HepG2 (cell line): ENCODE results near the gene PTPRF. TPM values are rescaled to one million over a fixed set of nuclear protein-coding genes. Genes with fewer than 3 reads are reported as not detected.

ENCODE experiments used
- ATAC-seq: fragments of 200-7000 bp; cut with Tn5 transposase; 3 replicates; pipeline ENCODE4 v1.9.1; 2020; ENCODE audit warnings: mild to moderate bottlenecking, moderate library complexity
- BruUV-seq: library from RNA; stranded (reverse); fragments of 400-500 nt; replicated peaks from 2 replicates; lab custom pipeline; 2021; lab: Mats Ljungman, UMichigan
- CTCF ChIA-PET: fragments of 300-600 bp; formaldehyde crosslinking; extraction: SDS; loops from one replicate; lab custom pipeline; 2021; ENCODE audit warnings: low total read pairs, inconsistent platforms, low intra/inter-chr PET ratio; lab: Yijun Ruan, JAX
- POLR2A ChIA-PET: fragments of 350-600 bp; sonication (Branson Sonifier 250); formaldehyde crosslinking; loops from one replicate; lab custom pipeline; 2020; ENCODE audit warnings: antibody characterized with exemption, inconsistent platforms; lab: Yijun Ruan, JAX
- DNase-seq: peaks from one replicate; pipeline ENCODE4 v3.0.0-alpha.2; 2015; ENCODE audit warnings: low spot score
- FAIRE-seq: peaks from 3 replicates; lab custom pipeline; 2011; peaks lifted over from hg19 to GRCh38; lab: Jason Lieb, UNC
- H2AFZ ChIP-seq: one replicate; pipeline ENCODE4 v1.6.1; 2011; ENCODE audit warnings: low read length, inconsistent platforms
- H3K27ac ChIP-seq: fragments of 300-600 bp; 3 replicates; pipeline ENCODE4 v1.8.0; 2011; ENCODE audit warnings: mixed run types, mild to moderate bottlenecking, mixed read lengths, low read length, inconsistent platforms; ENCODE audit not compliant: insufficient read depth; ENCODE audit errors: extremely low read length
- H3K27me3 ChIP-seq, 2 experiments: fragments of 200-600 bp in 1 of 2; 2 replicates in 1 of 2; 3 replicates in 1 of 2; pipeline versions ENCODE4 v1.6.0 to v1.8.0; 2011; ENCODE audit warnings: low read length in 2 of 2, mild to moderate bottlenecking in 2 of 2, moderate library complexity in 2 of 2, inconsistent platforms in 1 of 2; ENCODE audit not compliant: insufficient read depth in 2 of 2, control insufficient read depth in 1 of 2
- H3K36me3 ChIP-seq, 2 experiments: fragments of 200-600 bp in 1 of 2; replicated peaks in 1 of 2; 2 replicates in 1 of 2; 3 replicates in 1 of 2; pipeline versions ENCODE4 v1.5.1 to v1.8.0; 2011; ENCODE audit warnings: low read length in 2 of 2, inconsistent platforms in 1 of 2; ENCODE audit not compliant: insufficient read depth in 2 of 2, control insufficient read depth in 1 of 2
- H3K4me1 ChIP-seq: 2 replicates; pipeline ENCODE4 v1.5.1; 2012; ENCODE audit warnings: low read length, inconsistent platforms; ENCODE audit not compliant: insufficient read depth
- H3K4me2 ChIP-seq: 2 replicates; pipeline ENCODE4 v1.6.0; 2011; ENCODE audit warnings: low read depth, low read length, inconsistent platforms
- H3K4me3 ChIP-seq, 3 experiments: fragments of 200-600 bp in 1 of 3; sonication (generic), shearing (Covaris generic) in 1 of 3; replicated peaks in 1 of 3; 2 replicates each; pipeline ENCODE4 v1.5.1; 2011 to 2016; ENCODE audit warnings: low read length in 3 of 3, inconsistent platforms in 2 of 3, low read depth in 2 of 3, mild to moderate bottlenecking in 2 of 3, control low read depth in 1 of 3, mixed read lengths in 1 of 3; ENCODE audit not compliant: insufficient read depth in 1 of 3
- H3K79me2 ChIP-seq: one replicate; pipeline ENCODE4 v1.6.1; 2011; ENCODE audit warnings: low read length, inconsistent platforms; ENCODE audit not compliant: insufficient read depth
- H3K9ac ChIP-seq: 2 replicates; pipeline ENCODE4 v1.6.0; 2011; ENCODE audit warnings: mild to moderate bottlenecking, low read depth, low read length, inconsistent platforms; ENCODE audit not compliant: insufficient read depth
- H3K9me3 ChIP-seq: 2 replicates; pipeline ENCODE4 v1.5.1; 2012; ENCODE audit warnings: mild to moderate bottlenecking, low read length
- H4K20me1 ChIP-seq: 2 replicates; pipeline ENCODE4 v1.6.0; 2011; ENCODE audit warnings: inconsistent platforms, mild to moderate bottlenecking, low read length, moderate library complexity; ENCODE audit not compliant: insufficient read depth
- CTCF ChIP-seq: sonication (generic); formaldehyde crosslinking; IDR thresholded peaks from 2 replicates; pipeline ENCODE4 v1.5.0; 2020; ENCODE audit warnings: mild to moderate bottlenecking, missing genetic modification reagents, moderate library complexity
- ETV5 ChIP-seq: IDR thresholded peaks from 2 replicates; pipeline ENCODE4 v1.6.1; 2018; ENCODE audit warnings: missing biosample characterization, missing genetic modification reagents, inconsistent platforms, borderline replicate concordance
- NFYC ChIP-seq: IDR thresholded peaks from 2 replicates; pipeline ENCODE4 v1.6.1; 2016; ENCODE audit warnings: missing genetic modification reagents, missing compliant biosample characterization
- SMC3 ChIP-seq: IDR thresholded peaks from 2 replicates; pipeline ENCODE4 v1.6.1; 2011; ENCODE audit warnings: low read length, improper control_type of control experiment
- STAG1 ChIP-seq: sonication (generic); formaldehyde crosslinking; IDR thresholded peaks from 2 replicates; pipeline ENCODE4 v1.4.0; 2020; ENCODE audit warnings: missing genetic modification reagents
- TSC22D2 ChIP-seq: sonication (generic); formaldehyde crosslinking; IDR thresholded peaks from 2 replicates; pipeline ENCODE4 v1.5.1; 2020; ENCODE audit warnings: missing genetic modification reagents, mild to moderate bottlenecking, borderline replicate concordance
- XRCC5 ChIP-seq: fragments of 200-400 bp; formaldehyde crosslinking; optimal IDR thresholded peaks from 2 replicates; pipeline ENCODE3; 2017; ENCODE audit warnings: mild to moderate bottlenecking, low read length
- ZBTB26 ChIP-seq: IDR thresholded peaks from 2 replicates; pipeline ENCODE4 v1.6.1; 2016; ENCODE audit warnings: missing compliant biosample characterization, missing genetic modification reagents, borderline replicate concordance
- ZNF138 ChIP-seq: sonication (generic); formaldehyde crosslinking; IDR thresholded peaks from 2 replicates; pipeline ENCODE4 v1.5.0; 2020; ENCODE audit warnings: mild to moderate bottlenecking, low read depth, missing genetic modification reagents
- WGBS: methylation state at CpG from one replicate; pipeline ENCODE4 v1.1.6; 2017; ENCODE audit warnings: low lambda C conversion rate; 5-methylcytosine and 5-hydroxymethylcytosine counted together
- in situ Hi-C: cut with HindIII; loops from 2 replicates; pipeline ENCODE4 v1.10.0; 2017; ENCODE audit warnings: low pct_unique_long_range_greater_than_20kb; ENCODE audit not compliant: extremely low pct_ligation_motif_present
- intact Hi-C: fragments of 100-400 bp; cut with micrococcal nuclease; formaldehyde crosslinking; loops from one replicate; pipeline ENCODE4 v1.10.0; 2022; ENCODE audit not compliant: unreplicated experiment
- polyA plus RNA-seq, 8 experiments: library from polyadenylated mRNA; depleted of rRNA in 3 of 8; stranded (reverse) in 7 of 8; unstranded in 1 of 8; fragments of >200 nt; fragmentation: Illumina TruSeq in 4 of 8; extraction: Trizol in 4 of 8; gene quantifications; 2 replicates each; pipeline versions ENCODE4 v1.2.1 to v1.2.3, GENCODE V29; 2011 to 2016; ENCODE audit warnings: low read depth in 4 of 8, missing spikeins in 1 of 8, mixed read lengths in 1 of 8; ENCODE audit not compliant: insufficient read depth in 1 of 8
- total RNA-seq, 5 experiments: library from RNA; depleted of rRNA; stranded (reverse); fragments of >200 nt; fragmentation: Illumina TruSeq; extraction: Trizol; gene quantifications; 2 replicates each; pipeline ENCODE4 v1.2.3, GENCODE V29; 2016; ENCODE audit warnings: low read depth in 1 of 5
- TF ChIP-seq, protein P1 (sequence below): IDR thresholded peaks from 2 replicates; pipeline ENCODE4 v1.6.1; 2016; ENCODE audit warnings: mild to moderate bottlenecking
- TF ChIP-seq, protein P2 (sequence below): sonication (generic); formaldehyde crosslinking; IDR thresholded peaks from 2 replicates; pipeline ENCODE4 v1.4.0; 2020; ENCODE audit warnings: missing genetic modification reagents

PTPRF gene
- total and polyA plus RNA-seq, 2 of the 13 experiments (the other 11 are each of a cell fraction or from before 2014, with no cell fraction given): 55.9 to 167 TPM

- POLR2A ChIA-PET: interaction anchor here (0.9 to 1.4 kb wide), 3 partner anchors 9 to 20 kb away, joined by 3 to 5 read pairs (median 4); no protein-coding TSS in a partner anchor
- in situ Hi-C loops: no loop called here
- Histone ChIP-seq H2AFZ (no peak overlapping the region), H3K27ac (no peak overlapping the region), H3K4me1 (peaks cover 23% of the 10 kb centered on the region), H3K9me3 (no peaks in the 10 kb centered on the region), H3K79me2 (peaks cover 18% of the 10 kb centered on the region), H3K9ac (no peak overlapping the region), H3K4me3 (no peak overlapping the region), H3K36me3 (peaks cover 40 to 65% of the 10 kb centered on the region in 2 experiments), H3K4me2 (no peak overlapping the region), H4K20me1 (peaks cover 15% of the 10 kb centered on the region; the same call in 1 of the 2 replicates), H3K27me3 (no peaks in the 10 kb centered on the region)
- peak; percentile 32 for FAIRE-seq
- peak; percentile 41 for DNase-seq
- BruUV-seq: no TSS peak
- intact Hi-C loops: no loop called here
- WGBS: 89% methylated on average over 6 of the region's 6 CpGs
- CTCF ChIA-PET: interaction anchor here (0.9 to 1.5 kb wide), 2 partner anchors 23 to 26 kb away, joined by 3 to 11 read pairs; no protein-coding TSS in a partner anchor
- TF ChIP-seq, protein P1, sequence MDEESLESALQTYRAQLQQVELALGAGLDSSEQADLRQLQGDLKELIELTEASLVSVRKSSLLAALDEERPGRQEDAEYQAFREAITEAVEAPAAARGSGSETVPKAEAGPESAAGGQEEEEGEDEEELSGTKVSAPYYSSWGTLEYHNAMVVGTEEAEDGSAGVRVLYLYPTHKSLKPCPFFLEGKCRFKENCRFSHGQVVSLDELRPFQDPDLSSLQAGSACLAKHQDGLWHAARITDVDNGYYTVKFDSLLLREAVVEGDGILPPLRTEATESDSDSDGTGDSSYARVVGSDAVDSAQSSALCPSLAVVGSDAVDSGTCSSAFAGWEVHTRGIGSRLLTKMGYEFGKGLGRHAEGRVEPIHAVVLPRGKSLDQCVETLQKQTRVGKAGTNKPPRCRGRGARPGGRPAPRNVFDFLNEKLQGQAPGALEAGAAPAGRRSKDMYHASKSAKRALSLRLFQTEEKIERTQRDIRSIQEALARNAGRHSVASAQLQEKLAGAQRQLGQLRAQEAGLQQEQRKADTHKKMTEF (CRISPR knock-in tag): no peak
- TF ChIP-seq SMC3: peak; percentile 59; the same call in 1 of the 2 replicates
- TF ChIP-seq ETV5 (CRISPR knock-in tag): 0 out of 2 replicates have a peak, but pooled peaks have one; percentile 11
- peak; percentile 25 for TF ChIP-seq XRCC5
- no peak for TF ChIP-seq ZNF138 (CRISPR knock-in tag)
- TF ChIP-seq, protein P2, sequence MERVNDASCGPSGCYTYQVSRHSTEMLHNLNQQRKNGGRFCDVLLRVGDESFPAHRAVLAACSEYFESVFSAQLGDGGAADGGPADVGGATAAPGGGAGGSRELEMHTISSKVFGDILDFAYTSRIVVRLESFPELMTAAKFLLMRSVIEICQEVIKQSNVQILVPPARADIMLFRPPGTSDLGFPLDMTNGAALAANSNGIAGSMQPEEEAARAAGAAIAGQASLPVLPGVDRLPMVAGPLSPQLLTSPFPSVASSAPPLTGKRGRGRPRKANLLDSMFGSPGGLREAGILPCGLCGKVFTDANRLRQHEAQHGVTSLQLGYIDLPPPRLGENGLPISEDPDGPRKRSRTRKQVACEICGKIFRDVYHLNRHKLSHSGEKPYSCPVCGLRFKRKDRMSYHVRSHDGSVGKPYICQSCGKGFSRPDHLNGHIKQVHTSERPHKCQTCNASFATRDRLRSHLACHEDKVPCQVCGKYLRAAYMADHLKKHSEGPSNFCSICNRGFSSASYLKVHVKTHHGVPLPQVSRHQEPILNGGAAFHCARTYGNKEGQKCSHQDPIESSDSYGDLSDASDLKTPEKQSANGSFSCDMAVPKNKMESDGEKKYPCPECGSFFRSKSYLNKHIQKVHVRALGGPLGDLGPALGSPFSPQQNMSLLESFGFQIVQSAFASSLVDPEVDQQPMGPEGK (CRISPR knock-in tag): 0 out of 2 replicates have a peak, but pooled peaks have one; percentile 14
- TF ChIP-seq STAG1 (CRISPR knock-in tag): peak; percentile 45
- peak; percentile 51 for TF ChIP-seq CTCF
- no peak for TF ChIP-seq TSC22D2 (CRISPR knock-in tag)
- TF ChIP-seq ZBTB26 (CRISPR knock-in tag): peak; percentile 52; the same call in 1 of the 2 replicates
- TF ChIP-seq NFYC: no peak
- ATAC-seq: peak; percentile 68
Measured at GRCh38 chr1:43554444-43554992, 23.8 kb downstream of the PTPRF start.
